ENCODE data around the gene ZNF516. TPM values are rescaled to one million over a fixed set of nuclear protein-coding genes. Genes with fewer than 3 reads are reported as not detected.

Gene ZNF516
- total RNA-seq, 4 donors from 2014 or later, result 34.4 to 57.3 (median 39.5) TPM

GRCh38 chr18:76490670-76491472 lies 4.2 kb downstream of the ZNF516 start:
- 0 to 1% methylated on average over 34 to 47 of the region's 73 CpGs for WGBS, 2 donors
- DNase-seq (ENCODE audit: low spot score in 2 of 2), result peak; percentile 63 to 94
- no peak for TF ChIP-seq CTCF (IDR thresholded peaks at IDR 0.05)
- no peak for TF ChIP-seq POLR2A (IDR thresholded peaks at IDR 0.05)
- intact Hi-C loops (cut with DNase I; ENCODE audit: low total_unique reads), result no loop called here
- peak overlapping the region; percentile 51 for H3K4me3 ChIP-seq (ENCODE audit: low read depth, poor library complexity, severe bottlenecking)

- DNase-seq (ENCODE audit: low spot score in 2 of 2), result no peak
- no peak overlapping the region for H3K4me3 ChIP-seq (ENCODE audit: low read depth, poor library complexity, severe bottlenecking)
- no peak for TF ChIP-seq POLR2A (IDR thresholded peaks at IDR 0.05)
- no peak for TF ChIP-seq CTCF (IDR thresholded peaks at IDR 0.05)
- intact Hi-C loops (cut with DNase I; ENCODE audit: low total_unique reads), result no loop called here
- 47 to 57% methylated on average over 5 of the region's 5 CpGs for WGBS, 2 donors
These were observed 5.0 kb downstream of the ZNF516 start for GRCh38 chr18:76490033-76490432.

GRCh38 chr18:76489081-76489480 lies 6.0 kb downstream of the ZNF516 start:
- intact Hi-C loops (cut with DNase I; ENCODE audit: low total_unique reads), result no loop called here
- H3K4me3 ChIP-seq (ENCODE audit: low read depth, poor library complexity, severe bottlenecking), result no peak overlapping the region
- WGBS, 2 donors, result 38 to 43% methylated on average over 4 of the region's 4 CpGs
- DNase-seq (ENCODE audit: low spot score in 2 of 2), result no peak
- no peak for TF ChIP-seq POLR2A (IDR thresholded peaks at IDR 0.05)
- no peak for TF ChIP-seq CTCF (IDR thresholded peaks at IDR 0.05)

GRCh38 chr18:76488190-76488589 lies 6.9 kb downstream of the ZNF516 start:
- H3K4me3 ChIP-seq (ENCODE audit: low read depth, poor library complexity, severe bottlenecking), result no peak overlapping the region
- intact Hi-C loops (cut with DNase I; ENCODE audit: low total_unique reads), result no loop called here
- no peak for DNase-seq (ENCODE audit: low spot score in 2 of 2)
- 13 to 23% methylated on average over 9 of the region's 9 CpGs for WGBS, 2 donors
- TF ChIP-seq CTCF (IDR thresholded peaks at IDR 0.05), result no peak
- no peak for TF ChIP-seq POLR2A (IDR thresholded peaks at IDR 0.05)

GRCh38 chr18:76487782-76488181 lies 7.3 kb downstream of the ZNF516 start:
- TF ChIP-seq POLR2A (IDR thresholded peaks at IDR 0.05) (no peak), CTCF (IDR thresholded peaks at IDR 0.05) (no peak)
- WGBS, 2 donors, result 67 to 79% methylated on average over 8 of the region's 8 CpGs
- intact Hi-C loops (cut with DNase I; ENCODE audit: low total_unique reads), result no loop called here
- H3K4me3 ChIP-seq (ENCODE audit: low read depth, poor library complexity, severe bottlenecking), result no peak overlapping the region
- DNase-seq (ENCODE audit: low spot score in 2 of 2), result no peak

- no peak overlapping the region for H3K4me3 ChIP-seq (ENCODE audit: low read depth, poor library complexity, severe bottlenecking)
- 74 to 77% methylated on average over 5 of the region's 5 CpGs for WGBS, 2 donors
- DNase-seq (ENCODE audit: low spot score in 2 of 2), result no peak
- TF ChIP-seq CTCF (IDR thresholded peaks at IDR 0.05) (no peak), POLR2A (IDR thresholded peaks at IDR 0.05) (no peak)
- intact Hi-C loops (cut with DNase I; ENCODE audit: low total_unique reads), result no loop called here
These were observed 8.0 kb downstream of the ZNF516 start for GRCh38 chr18:76487070-76487469.
